ENCODE measurements around the gene MYO18A. TPM values are rescaled to one million over a fixed set of nuclear protein-coding genes. Genes with fewer than 3 reads are reported as not detected.

MYO18A gene
- total and polyA plus RNA-seq, 2 of the 4 experiments (the other 2 are of a cell fraction), result 22.4 to 39.1 TPM

DNA sequence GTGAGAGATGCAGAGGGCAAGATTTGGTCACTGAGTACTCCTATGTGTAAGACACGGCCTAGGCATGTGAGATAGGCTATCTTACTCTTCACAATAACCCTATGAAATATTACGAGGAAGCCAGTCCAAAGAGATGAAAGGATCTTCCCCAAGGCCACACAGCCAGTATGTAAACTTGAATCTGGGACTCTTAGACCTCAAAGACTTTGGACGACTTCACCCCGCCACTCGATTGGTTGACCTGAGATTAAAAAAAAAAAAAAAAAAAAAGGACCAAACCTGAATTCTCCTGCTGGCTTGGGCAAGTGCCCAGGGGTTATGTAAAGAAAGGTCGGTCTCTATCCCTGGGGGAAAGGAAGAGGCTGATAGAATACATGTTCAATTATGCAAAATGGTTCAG is 104.1 kb downstream of the MYO18A start:
- Histone ChIP-seq H3K4me3 (ENCODE audit: insufficient read depth, low read depth, low read length) (no peak overlapping the region), H2BK20ac (ENCODE audit: low read depth, low read length) (no peak overlapping the region), H2BK120ac (ENCODE audit: low read depth, low read length) (no peak overlapping the region), H4K5ac (ENCODE audit: low read depth, low read length) (no peak overlapping the region), H2AK5ac (ENCODE audit: low read depth, low read length) (no peak overlapping the region), H2AK9ac (replicated peaks; ENCODE audit: low read depth, low read length, poor library complexity) (no peak overlapping the region), H3K23ac (ENCODE audit: low read depth, low read length) (no peak overlapping the region), H4K20me1 (ENCODE audit: insufficient read depth, low read length) (no peaks in the 10 kb centered on the region; the same call in 1 of the 2 replicates), H3K36me3 (ENCODE audit: control insufficient read depth, insufficient read depth, low read length) (peaks cover 35% of the 10 kb centered on the region), H2BK15ac (ENCODE audit: low read depth, low read length) (no peak overlapping the region), H3K27me3 (ENCODE audit: control insufficient read depth, insufficient read depth, low read length) (peaks cover 5% of the 10 kb centered on the region), H3K9me1 (ENCODE audit: insufficient read depth, low read length) (no peaks in the 10 kb centered on the region), H3K79me1 (ENCODE audit: low read depth in 1 of 2, low read length in 2 of 2) (no peaks in the 10 kb centered on the region), H3K27ac (ENCODE audit: insufficient read depth, low read length) (no peak overlapping the region), H3K4me1 (ENCODE audit: control insufficient read depth, insufficient read depth, low read length) (no peaks in the 10 kb centered on the region), H3K9me3 (ENCODE audit: control insufficient read depth, insufficient read depth, low read length) (no peaks in the 10 kb centered on the region), H3K18ac (ENCODE audit: low read depth, low read length) (no peak overlapping the region), H3K14ac (replicated peaks; ENCODE audit: low read depth, low read length) (no peak overlapping the region), H4K91ac (ENCODE audit: insufficient read depth, low read depth, low read length) (no peak overlapping the region), H3K4me2 (ENCODE audit: low read depth, low read length) (no peak overlapping the region), H3K4ac (ENCODE audit: low read depth, low read length) (no peak overlapping the region), H3K56ac (ENCODE audit: extremely low read depth, insufficient read depth, low read length) (no peak overlapping the region), H4K8ac (ENCODE audit: low read depth in 2 of 2, low read length in 2 of 2) (no peak overlapping the region), H2AFZ (replicated peaks; ENCODE audit: low read length, poor library complexity) (no peak overlapping the region), H3K9ac (ENCODE audit: low read depth, low read length) (no peak overlapping the region), H2BK5ac (ENCODE audit: low read depth, low read length, poor library complexity, severe bottlenecking) (no peak overlapping the region)
- 80% methylated on average over 1 of the region's 6 CpGs; no CpG with 5 or more reads in 1 of the 2 experiments for WGBS, 2 experiments (ENCODE audit: extremely low coverage in 2 of 2, insufficient read length in 1 of 2)
- BruUV-seq (replicated peaks), result no TSS peak
- TF ChIP-seq BHLHE40 (IDR thresholded peaks at IDR 0.05; ENCODE audit: low read depth, low read length), result no peak
- TF ChIP-seq RAD21 (IDR thresholded peaks at IDR 0.05; ENCODE audit: low read length), result no peak
- TF ChIP-seq ELK1 (IDR thresholded peaks at IDR 0.05; ENCODE audit: borderline replicate concordance, low read depth, low read length), result no peak
- no peak for TF ChIP-seq RFX5 (IDR thresholded peaks at IDR 0.05; ENCODE audit: low read depth, low read length)
- TF ChIP-seq MAFK (IDR thresholded peaks at IDR 0.05; ENCODE audit: low read depth, low read length), result no peak
- TF ChIP-seq CHD1 (IDR thresholded peaks at IDR 0.05; ENCODE audit: low read depth, low read length), result no peak
- no peak for TF ChIP-seq SMC3 (IDR thresholded peaks at IDR 0.05; ENCODE audit: low read depth, low read length)
- TF ChIP-seq USF2 (IDR thresholded peaks at IDR 0.05; ENCODE audit: low read depth, low read length), result no peak
- TF ChIP-seq MXI1 (IDR thresholded peaks at IDR 0.05; ENCODE audit: borderline replicate concordance, low read depth, low read length), result no peak
- no peak for TF ChIP-seq CEBPB (IDR thresholded peaks at IDR 0.05; ENCODE audit: low read depth, low read length)
- TF ChIP-seq CTCF (conservative IDR thresholded peaks at IDR 0.05; ENCODE audit: low read depth, low read length), result no peak
- TF ChIP-seq FOS (IDR thresholded peaks at IDR 0.05; ENCODE audit: low read depth, low read length), result no peak
- dilution Hi-C loops (cut with HindIII; ENCODE audit: low sequenced_read_pairs, unreplicated experiment), result no loop called here
- DNase-seq (no peak), ATAC-seq (ENCODE audit: low read depth) (no peak)
- intact Hi-C loops (cut with micrococcal nuclease), result no loop called here
- ChIA-PET CTCF (no interaction called here), POLR2A (ENCODE audit: unreplicated experiment) (no interaction called here)
- in situ Hi-C loops (cut with MboI; ENCODE audit: low sequenced_read_pairs), result no loop called here

Data from IMR-90 (cell line).